ENCODE data around the gene CCSER2. TPM values are rescaled to one million over a fixed set of nuclear protein-coding genes. Genes with fewer than 3 reads are reported as not detected.

CCSER2 gene
- total RNA-seq, 1 experiment from 2014 or later: 56.6 TPM

DNA sequence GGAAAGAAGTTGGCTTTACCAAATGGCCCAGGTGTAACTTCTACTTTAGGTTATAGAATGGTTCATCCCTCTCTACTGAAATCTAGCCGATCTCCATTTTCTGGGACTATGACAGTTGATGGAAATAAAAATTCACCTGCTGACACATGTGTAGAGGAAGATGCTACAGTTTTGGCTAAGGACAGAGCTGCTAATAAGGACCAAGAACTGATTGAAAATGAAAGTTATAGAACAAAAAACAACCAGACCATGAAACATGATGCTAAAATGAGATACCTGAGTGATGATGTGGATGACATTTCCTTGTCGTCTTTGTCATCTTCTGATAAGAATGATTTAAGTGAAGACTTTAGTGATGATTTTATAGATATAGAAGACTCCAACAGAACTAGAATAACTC, 43.6 kb downstream of the CCSER2 start:
- CTCF ChIA-PET: no interaction called here
- intact Hi-C loops (cut with micrococcal nuclease; ENCODE audit: unreplicated experiment): no loop called here
- TF ChIP-seq CTCF (conservative IDR thresholded peaks at IDR 0.05) (no peak), EZH2 (IDR thresholded peaks at IDR 0.05; ENCODE audit: low read depth) (no peak)
- peaks cover 15% of the 10 kb centered on the region; the same call in 1 of the 2 replicates for H3K79me2 ChIP-seq (ENCODE audit: low read depth)
- H4K20me1 ChIP-seq (ENCODE audit: insufficient read depth): peaks cover 12% of the 10 kb centered on the region; the same call in 1 of the 2 replicates
- H3K9me2 ChIP-seq (ENCODE audit: insufficient read depth): no peaks in the 10 kb centered on the region
- no peak for DNase-seq
- no peaks in the 10 kb centered on the region for H3K9me3 ChIP-seq (ENCODE audit: insufficient read depth, low read depth)
- no peak overlapping the region for H3K27ac ChIP-seq
- BruUV-seq (replicated peaks): no TSS peak
- POLR2A ChIA-PET (ENCODE audit: unreplicated experiment): no interaction called here
- H3K27me3 ChIP-seq (ENCODE audit: insufficient read depth, low read depth): no peaks in the 10 kb centered on the region
- no peak overlapping the region for H2AFZ ChIP-seq
- H3K4me2 ChIP-seq: no peak overlapping the region
- peaks cover 13% of the 10 kb centered on the region for H3K36me3 ChIP-seq (ENCODE audit: low read depth)
- no peak overlapping the region for H3K4me3 ChIP-seq
- no peaks in the 10 kb centered on the region for H3F3A ChIP-seq (ENCODE audit: insufficient read depth, low read depth)
- peaks cover 18% of the 10 kb centered on the region for H3K4me1 ChIP-seq (replicated peaks; ENCODE audit: insufficient read depth)

GRCh38 chr10:84373000-84373399, 44.6 kb downstream of the CCSER2 start:
- H3K4me3 ChIP-seq: no peak overlapping the region
- H3F3A ChIP-seq (ENCODE audit: insufficient read depth, low read depth): no peaks in the 10 kb centered on the region
- no peaks in the 10 kb centered on the region for H3K9me3 ChIP-seq (ENCODE audit: insufficient read depth, low read depth)
- no peaks in the 10 kb centered on the region for H3K27me3 ChIP-seq (ENCODE audit: insufficient read depth, low read depth)
- peaks cover 18% of the 10 kb centered on the region for H3K4me1 ChIP-seq (replicated peaks; ENCODE audit: insufficient read depth)
- BruUV-seq (replicated peaks): no TSS peak
- H2AFZ ChIP-seq: no peak overlapping the region
- intact Hi-C loops (cut with micrococcal nuclease; ENCODE audit: unreplicated experiment): no loop called here
- no peaks in the 10 kb centered on the region for H3K9me2 ChIP-seq (ENCODE audit: insufficient read depth)
- peaks cover 15% of the 10 kb centered on the region; the same call in 1 of the 2 replicates for H3K79me2 ChIP-seq (ENCODE audit: low read depth)
- peaks cover 13% of the 10 kb centered on the region for H3K36me3 ChIP-seq (ENCODE audit: low read depth)
- DNase-seq: no peak
- ChIA-PET POLR2A (ENCODE audit: unreplicated experiment) (no interaction called here), CTCF (interaction anchor here (0.6 kb wide), 1 partner anchor 8 kb away, joined by 3 read pairs; no protein-coding TSS in a partner anchor)
- H4K20me1 ChIP-seq (ENCODE audit: insufficient read depth): peaks cover 12% of the 10 kb centered on the region; the same call in 1 of the 2 replicates
- no peak overlapping the region for H3K27ac ChIP-seq
- TF ChIP-seq EZH2 (IDR thresholded peaks at IDR 0.05; ENCODE audit: low read depth) (no peak), CTCF (conservative IDR thresholded peaks at IDR 0.05) (no peak)
- H3K4me2 ChIP-seq: no peak overlapping the region

GRCh38 chr10:84374455-84374854, 46.1 kb downstream of the CCSER2 start:
- ChIA-PET CTCF (interaction anchor here (1.1 to 2.0 kb wide), 2 partner anchors 110 to 163 kb away, joined by 3 to 14 read pairs; no protein-coding TSS in a partner anchor), POLR2A (ENCODE audit: unreplicated experiment) (no interaction called here)
- Histone ChIP-seq H3F3A (ENCODE audit: insufficient read depth, low read depth) (no peaks in the 10 kb centered on the region), H3K4me3 (no peak overlapping the region), H3K79me2 (ENCODE audit: low read depth) (peaks cover 8% of the 10 kb centered on the region; the same call in 1 of the 2 replicates), H3K4me2 (no peak overlapping the region), H3K9me2 (ENCODE audit: insufficient read depth) (no peaks in the 10 kb centered on the region), H3K36me3 (ENCODE audit: low read depth) (peaks cover 13% of the 10 kb centered on the region), H4K20me1 (ENCODE audit: insufficient read depth) (peaks cover 12% of the 10 kb centered on the region; the same call in 1 of the 2 replicates), H3K27me3 (ENCODE audit: insufficient read depth, low read depth) (no peaks in the 10 kb centered on the region), H3K27ac (no peak overlapping the region), H3K9me3 (ENCODE audit: insufficient read depth, low read depth) (no peaks in the 10 kb centered on the region), H3K4me1 (replicated peaks; ENCODE audit: insufficient read depth) (peaks cover 15% of the 10 kb centered on the region), H2AFZ (no peak overlapping the region)
- TF ChIP-seq CTCF (conservative IDR thresholded peaks at IDR 0.05) (no peak), EZH2 (IDR thresholded peaks at IDR 0.05; ENCODE audit: low read depth) (no peak)
- no TSS peak for BruUV-seq (replicated peaks)
- intact Hi-C loops (cut with micrococcal nuclease; ENCODE audit: unreplicated experiment): no loop called here
- DNase-seq: no peak
